GM23338 (cell line): ENCODE data around the gene SLC66A2. TPM values are rescaled to one million over a fixed set of nuclear protein-coding genes. Genes with fewer than 3 reads are reported as not detected.

Source experiments
- ATAC-seq: fragments of 200-7000 bp; cut with Tn5 transposase; 3 replicates; pipeline ENCODE4 v1.9.1; 2020
- DNase-seq: peaks from one replicate; pipeline ENCODE4 v3.0.0-alpha.2; 2015; ENCODE audit warnings: low spot score
- H2AFZ ChIP-seq: fragments of 200-600 bp; sonication (generic); 2 replicates; pipeline ENCODE4 v1.8.0; 2016; ENCODE audit warnings: antibody characterized with exemption, mild to moderate bottlenecking, moderate library complexity
- H3F3A ChIP-seq: fragments of 200-600 bp; sonication (generic); replicated peaks from 2 replicates; pipeline ENCODE4 v1.8.0; 2017; ENCODE audit warnings: antibody characterized with exemption, mixed run types, low read depth
- H3K27ac ChIP-seq: fragments of 200-600 bp; sonication (generic); 2 replicates; pipeline ENCODE4 v1.6.1; 2016; ENCODE audit warnings: low read depth
- H3K27me3 ChIP-seq: fragments of 200-600 bp; sonication (generic); 2 replicates; pipeline ENCODE4 v1.8.0; 2016; ENCODE audit warnings: mild to moderate bottlenecking, mixed run types, moderate library complexity; ENCODE audit not compliant: insufficient read depth
- H3K36me3 ChIP-seq: fragments of 200-600 bp; sonication (generic); 2 replicates; pipeline ENCODE4 v1.8.0; 2016; ENCODE audit warnings: mild to moderate bottlenecking; ENCODE audit not compliant: insufficient read depth
- H3K4me1 ChIP-seq: fragments of 200-600 bp; sonication (generic); 2 replicates; pipeline ENCODE4 v1.8.0; 2016; ENCODE audit warnings: mild to moderate bottlenecking, moderate library complexity; ENCODE audit not compliant: insufficient read depth
- H3K4me2 ChIP-seq: fragments of 200-600 bp; sonication (generic); 2 replicates; pipeline ENCODE4 v1.7.1; 2017; ENCODE audit warnings: mixed run types
- H3K4me3 ChIP-seq: fragments of 200-600 bp; sonication (generic); 2 replicates; pipeline ENCODE4 v1.6.1; 2016; ENCODE audit warnings: mixed run types
- H3K79me2 ChIP-seq: fragments of 200-600 bp; sonication (generic); replicated peaks from 2 replicates; pipeline ENCODE4 v1.8.0; 2017; ENCODE audit warnings: mild to moderate bottlenecking; ENCODE audit not compliant: insufficient read depth
- H3K9me2 ChIP-seq: fragments of 200-600 bp; sonication (generic); 2 replicates; pipeline ENCODE4 v1.8.0; 2017; ENCODE audit not compliant: insufficient read depth
- H4K20me1 ChIP-seq: fragments of 200-600 bp; sonication (generic); replicated peaks from 2 replicates; pipeline ENCODE4 v1.8.0; 2017; ENCODE audit warnings: mild to moderate bottlenecking; ENCODE audit not compliant: insufficient read depth
- H3K27ac Mint-ChIP-seq: 2 replicates; pipeline ENCODE4 v1.8.0; 2020; ENCODE audit warnings: inconsistent platforms, mild to moderate bottlenecking, moderate library complexity, mixed read lengths
- H3K27me3 Mint-ChIP-seq: 3 replicates; pipeline ENCODE4 v1.8.0; 2022; ENCODE audit warnings: low read depth, mild to moderate bottlenecking, moderate library complexity, mixed read lengths, inconsistent platforms; ENCODE audit not compliant: insufficient read depth, poor library complexity
- H3K36me3 Mint-ChIP-seq: 3 replicates; pipeline ENCODE4 v1.8.0; 2021; ENCODE audit warnings: low read depth, mild to moderate bottlenecking, inconsistent platforms, moderate library complexity, mixed read lengths
- H3K4me1 Mint-ChIP-seq: 3 replicates; pipeline ENCODE4 v1.8.0; 2020; ENCODE audit warnings: mild to moderate bottlenecking, inconsistent platforms, mixed read lengths
- H3K4me3 Mint-ChIP-seq: 3 replicates; pipeline ENCODE4 v1.8.0; 2021; ENCODE audit warnings: moderate library complexity, mild to moderate bottlenecking, inconsistent platforms, mixed read lengths
- H3K9me3 Mint-ChIP-seq: 3 replicates; pipeline ENCODE4 v1.8.0; 2020; ENCODE audit warnings: moderate library complexity, mild to moderate bottlenecking, inconsistent platforms, mixed read lengths
- CREB1 ChIP-seq: fragments of 250-450 bp; sonication (Bioruptor Pico); IDR thresholded peaks from 2 replicates; pipeline ENCODE4 v1.5.0; 2020; ENCODE audit warnings: low read depth, mild to moderate bottlenecking, moderate library complexity
- CTCF ChIP-seq, 2 experiments: fragments of 200-600 bp in 1 of 2; sonication (generic) in 1 of 2; conservative IDR thresholded peaks; 2 replicates each; pipeline versions ENCODE4 v1.5.1 to v1.6.1; 2016 to 2017; ENCODE audit warnings: antibody characterized with exemption in 2 of 2, low read depth in 2 of 2, mild to moderate bottlenecking in 2 of 2, moderate library complexity in 1 of 2
- NANOG ChIP-seq: IDR thresholded peaks from 2 replicates; pipeline ENCODE4 v1.6.1; 2016; ENCODE audit warnings: antibody characterized with exemption, borderline replicate concordance
- ZNF331 ChIP-seq: fragments of 250-450 bp; sonication (Bioruptor Pico); IDR thresholded peaks from 2 replicates; pipeline ENCODE4 v1.5.0; 2020; ENCODE audit warnings: low read depth, mild to moderate bottlenecking, moderate library complexity
- polyA plus RNA-seq: library from polyadenylated mRNA; unstranded; fragments of >200 nt; fragmentation: Nextera tagmentation; extraction: Ambion mirVana; gene quantifications from 2 replicates; pipeline ENCODE4 v1.2.1, GENCODE V29; 2016
- total RNA-seq: library from RNA; depleted of rRNA; stranded (reverse); fragments of >200 nt; shearing (Covaris generic); gene quantifications from 2 replicates; pipeline ENCODE4 v1.2.3, GENCODE V29; 2014
- TF ChIP-seq, protein P1 (sequence below): IDR thresholded peaks from one replicate; pipeline ENCODE4 v1.6.1; 2018; ENCODE audit warnings: antibody characterized with exemption; ENCODE audit not compliant: unreplicated experiment
- TF ChIP-seq, protein P2 (sequence below): fragments of 250-450 bp; sonication (Bioruptor Pico); IDR thresholded peaks from 2 replicates; pipeline ENCODE4 v1.5.0; 2020; ENCODE audit warnings: mild to moderate bottlenecking, moderate library complexity

The SLC66A2 gene
- total and polyA plus RNA-seq, 2 experiments from 2014 or later = 4.0 to 18.1 TPM

DNA sequence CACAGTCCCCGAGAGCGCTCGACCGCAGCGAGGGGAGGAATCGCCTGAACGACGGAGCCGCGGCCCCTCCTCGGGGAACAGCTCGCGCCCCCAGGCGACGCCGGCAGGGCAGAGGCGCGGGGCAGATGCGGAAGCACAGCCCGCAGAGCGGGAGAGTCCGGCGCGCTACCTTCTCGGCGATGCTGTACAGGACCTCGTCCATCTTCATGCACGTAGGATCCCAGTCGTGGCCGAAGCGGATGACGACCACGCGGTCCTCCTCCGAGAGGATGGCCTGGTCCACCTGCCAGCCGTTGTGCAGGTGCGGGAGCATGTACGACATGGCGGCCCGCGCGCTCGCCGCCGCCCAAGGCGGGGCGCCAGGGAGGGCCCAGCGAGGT is 36.6 kb upstream of the SLC66A2 start:
- peak overlapping the region; percentile 32; the same call in 1 of the 2 replicates for H3K27ac ChIP-seq
- H3K27ac Mint-ChIP-seq = peak overlapping the region; percentile 81; the same call in 1 of the 2 replicates
- no peaks in the 10 kb centered on the region for H3K9me2 ChIP-seq
- peaks cover 25% of the 10 kb centered on the region for H3K36me3 Mint-ChIP-seq
- peaks cover 21% of the 10 kb centered on the region for H3K4me1 Mint-ChIP-seq
- H3K4me1 ChIP-seq = peaks cover 14% of the 10 kb centered on the region
- H2AFZ ChIP-seq = no peak overlapping the region
- peak overlapping the region; percentile 89 for H3K4me3 ChIP-seq
- H3F3A ChIP-seq = no peaks in the 10 kb centered on the region
- peak; percentile 77 for ATAC-seq
- peaks cover 8% of the 10 kb centered on the region for H3K36me3 ChIP-seq
- peak overlapping the region; percentile 79 for H3K4me2 ChIP-seq
- H3K27me3 Mint-ChIP-seq = peaks cover 3% of the 10 kb centered on the region
- H3K79me2 ChIP-seq = peaks cover 51% of the 10 kb centered on the region
- no peaks in the 10 kb centered on the region; the same call in 2 of the 3 replicates for H3K9me3 Mint-ChIP-seq
- DNase-seq = peak; percentile 72
- TF ChIP-seq CTCF (conservative IDR thresholded peaks at IDR 0.05; ENCODE audit: low read depth in 2 of 2) (peak; percentile 17 to 43; a peak in 3 of 4 replicates), NANOG (no peak)
- peak overlapping the region; percentile 96 for H3K4me3 Mint-ChIP-seq
- H3K27me3 ChIP-seq = no peaks in the 10 kb centered on the region
- peaks cover 27% of the 10 kb centered on the region for H4K20me1 ChIP-seq

GRCh38 chr18:79987566-79987965 is 36.1 kb upstream of the SLC66A2 start:
- Histone ChIP-seq H3K36me3 (peaks cover 8% of the 10 kb centered on the region), H3F3A (no peaks in the 10 kb centered on the region), H3K27ac (no peak overlapping the region), H3K27me3 (no peaks in the 10 kb centered on the region), H3K4me3 (peak overlapping the region; percentile 89), H2AFZ (no peak overlapping the region), H3K9me2 (no peaks in the 10 kb centered on the region), H4K20me1 (peaks cover 28% of the 10 kb centered on the region), H3K79me2 (peaks cover 56% of the 10 kb centered on the region), H3K4me1 (peaks cover 10% of the 10 kb centered on the region), H3K4me2 (peak overlapping the region; percentile 79)
- ATAC-seq (no peak), DNase-seq (no peak)
- Mint-ChIP-seq H3K9me3 (no peaks in the 10 kb centered on the region; the same call in 2 of the 3 replicates), H3K27me3 (peaks cover 3% of the 10 kb centered on the region), H3K4me1 (peaks cover 18% of the 10 kb centered on the region), H3K36me3 (peaks cover 26% of the 10 kb centered on the region), H3K27ac (peak overlapping the region; percentile 81), H3K4me3 (peak overlapping the region; percentile 96)
- TF ChIP-seq, protein P1, sequence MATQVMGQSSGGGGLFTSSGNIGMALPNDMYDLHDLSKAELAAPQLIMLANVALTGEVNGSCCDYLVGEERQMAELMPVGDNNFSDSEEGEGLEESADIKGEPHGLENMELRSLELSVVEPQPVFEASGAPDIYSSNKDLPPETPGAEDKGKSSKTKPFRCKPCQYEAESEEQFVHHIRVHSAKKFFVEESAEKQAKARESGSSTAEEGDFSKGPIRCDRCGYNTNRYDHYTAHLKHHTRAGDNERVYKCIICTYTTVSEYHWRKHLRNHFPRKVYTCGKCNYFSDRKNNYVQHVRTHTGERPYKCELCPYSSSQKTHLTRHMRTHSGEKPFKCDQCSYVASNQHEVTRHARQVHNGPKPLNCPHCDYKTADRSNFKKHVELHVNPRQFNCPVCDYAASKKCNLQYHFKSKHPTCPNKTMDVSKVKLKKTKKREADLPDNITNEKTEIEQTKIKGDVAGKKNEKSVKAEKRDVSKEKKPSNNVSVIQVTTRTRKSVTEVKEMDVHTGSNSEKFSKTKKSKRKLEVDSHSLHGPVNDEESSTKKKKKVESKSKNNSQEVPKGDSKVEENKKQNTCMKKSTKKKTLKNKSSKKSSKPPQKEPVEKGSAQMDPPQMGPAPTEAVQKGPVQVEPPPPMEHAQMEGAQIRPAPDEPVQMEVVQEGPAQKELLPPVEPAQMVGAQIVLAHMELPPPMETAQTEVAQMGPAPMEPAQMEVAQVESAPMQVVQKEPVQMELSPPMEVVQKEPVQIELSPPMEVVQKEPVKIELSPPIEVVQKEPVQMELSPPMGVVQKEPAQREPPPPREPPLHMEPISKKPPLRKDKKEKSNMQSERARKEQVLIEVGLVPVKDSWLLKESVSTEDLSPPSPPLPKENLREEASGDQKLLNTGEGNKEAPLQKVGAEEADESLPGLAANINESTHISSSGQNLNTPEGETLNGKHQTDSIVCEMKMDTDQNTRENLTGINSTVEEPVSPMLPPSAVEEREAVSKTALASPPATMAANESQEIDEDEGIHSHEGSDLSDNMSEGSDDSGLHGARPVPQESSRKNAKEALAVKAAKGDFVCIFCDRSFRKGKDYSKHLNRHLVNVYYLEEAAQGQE = no peak
- TF ChIP-seq, protein P2, sequence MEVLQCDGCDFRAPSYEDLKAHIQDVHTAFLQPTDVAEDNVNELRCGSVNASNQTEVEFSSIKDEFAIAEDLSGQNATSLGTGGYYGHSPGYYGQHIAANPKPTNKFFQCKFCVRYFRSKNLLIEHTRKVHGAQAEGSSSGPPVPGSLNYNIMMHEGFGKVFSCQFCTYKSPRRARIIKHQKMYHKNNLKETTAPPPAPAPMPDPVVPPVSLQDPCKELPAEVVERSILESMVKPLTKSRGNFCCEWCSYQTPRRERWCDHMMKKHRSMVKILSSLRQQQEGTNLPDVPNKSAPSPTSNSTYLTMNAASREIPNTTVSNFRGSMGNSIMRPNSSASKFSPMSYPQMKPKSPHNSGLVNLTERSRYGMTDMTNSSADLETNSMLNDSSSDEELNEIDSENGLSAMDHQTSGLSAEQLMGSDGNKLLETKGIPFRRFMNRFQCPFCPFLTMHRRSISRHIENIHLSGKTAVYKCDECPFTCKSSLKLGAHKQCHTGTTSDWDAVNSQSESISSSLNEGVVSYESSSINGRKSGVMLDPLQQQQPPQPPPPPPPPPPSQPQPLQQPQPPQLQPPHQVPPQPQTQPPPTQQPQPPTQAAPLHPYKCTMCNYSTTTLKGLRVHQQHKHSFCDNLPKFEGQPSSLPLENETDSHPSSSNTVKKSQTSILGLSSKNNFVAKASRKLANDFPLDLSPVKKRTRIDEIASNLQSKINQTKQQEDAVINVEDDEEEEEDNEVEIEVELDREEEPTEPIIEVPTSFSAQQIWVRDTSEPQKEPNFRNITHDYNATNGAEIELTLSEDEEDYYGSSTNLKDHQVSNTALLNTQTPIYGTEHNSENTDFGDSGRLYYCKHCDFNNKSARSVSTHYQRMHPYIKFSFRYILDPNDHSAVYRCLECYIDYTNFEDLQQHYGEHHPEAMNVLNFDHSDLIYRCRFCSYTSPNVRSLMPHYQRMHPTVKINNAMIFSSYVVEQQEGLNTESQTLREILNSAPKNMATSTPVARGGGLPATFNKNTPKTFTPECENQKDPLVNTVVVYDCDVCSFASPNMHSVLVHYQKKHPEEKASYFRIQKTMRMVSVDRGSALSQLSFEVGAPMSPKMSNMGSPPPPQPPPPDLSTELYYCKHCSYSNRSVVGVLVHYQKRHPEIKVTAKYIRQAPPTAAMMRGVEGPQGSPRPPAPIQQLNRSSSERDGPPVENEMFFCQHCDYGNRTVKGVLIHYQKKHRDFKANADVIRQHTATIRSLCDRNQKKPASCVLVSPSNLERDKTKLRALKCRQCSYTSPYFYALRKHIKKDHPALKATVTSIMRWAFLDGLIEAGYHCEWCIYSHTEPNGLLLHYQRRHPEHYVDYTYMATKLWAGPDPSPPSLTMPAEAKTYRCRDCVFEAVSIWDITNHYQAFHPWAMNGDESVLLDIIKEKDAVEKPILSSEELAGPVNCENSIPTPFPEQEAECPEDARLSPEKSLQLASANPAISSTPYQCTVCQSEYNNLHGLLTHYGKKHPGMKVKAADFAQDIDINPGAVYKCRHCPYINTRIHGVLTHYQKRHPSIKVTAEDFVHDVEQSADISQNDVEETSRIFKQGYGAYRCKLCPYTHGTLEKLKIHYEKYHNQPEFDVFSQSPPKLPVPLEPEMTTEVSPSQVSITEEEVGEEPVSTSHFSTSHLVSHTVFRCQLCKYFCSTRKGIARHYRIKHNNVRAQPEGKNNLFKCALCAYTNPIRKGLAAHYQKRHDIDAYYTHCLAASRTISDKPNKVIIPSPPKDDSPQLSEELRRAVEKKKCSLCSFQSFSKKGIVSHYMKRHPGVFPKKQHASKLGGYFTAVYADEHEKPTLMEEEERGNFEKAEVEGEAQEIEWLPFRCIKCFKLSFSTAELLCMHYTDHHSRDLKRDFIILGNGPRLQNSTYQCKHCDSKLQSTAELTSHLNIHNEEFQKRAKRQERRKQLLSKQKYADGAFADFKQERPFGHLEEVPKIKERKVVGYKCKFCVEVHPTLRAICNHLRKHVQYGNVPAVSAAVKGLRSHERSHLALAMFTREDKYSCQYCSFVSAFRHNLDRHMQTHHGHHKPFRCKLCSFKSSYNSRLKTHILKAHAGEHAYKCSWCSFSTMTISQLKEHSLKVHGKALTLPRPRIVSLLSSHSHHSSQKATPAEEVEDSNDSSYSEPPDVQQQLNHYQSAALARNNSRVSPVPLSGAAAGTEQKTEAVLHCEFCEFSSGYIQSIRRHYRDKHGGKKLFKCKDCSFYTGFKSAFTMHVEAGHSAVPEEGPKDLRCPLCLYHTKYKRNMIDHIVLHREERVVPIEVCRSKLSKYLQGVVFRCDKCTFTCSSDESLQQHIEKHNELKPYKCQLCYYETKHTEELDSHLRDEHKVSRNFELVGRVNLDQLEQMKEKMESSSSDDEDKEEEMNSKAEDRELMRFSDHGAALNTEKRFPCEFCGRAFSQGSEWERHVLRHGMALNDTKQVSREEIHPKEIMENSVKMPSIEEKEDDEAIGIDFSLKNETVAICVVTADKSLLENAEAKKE = no peak
- TF ChIP-seq NANOG (no peak), ZNF331 (CRISPR knock-in tag) (no peak), CREB1 (CRISPR knock-in tag) (no peak), CTCF (conservative IDR thresholded peaks at IDR 0.05; ENCODE audit: low read depth in 2 of 2) (no peak)
